Rectal smooth muscle tissue (tissue), 1 donor: ENCODE measurements around the gene GTF3A.
A peak's percentile ranks its signal among the peaks of the same experiment; 100 is the strongest.

ENCODE experiments used
- H3K27ac ChIP-seq: one replicate; pipeline ENCODE4 v1.7.0; 2013; ENCODE audit warnings: low read depth, low read length, inconsistent platforms
- H3K27me3 ChIP-seq: one replicate; pipeline ENCODE4 v1.7.0; 2013; ENCODE audit warnings: low read length; ENCODE audit not compliant: control insufficient read depth, insufficient read depth
- H3K36me3 ChIP-seq: one replicate; pipeline ENCODE4 v1.7.0; 2013; ENCODE audit warnings: low read length; ENCODE audit not compliant: control insufficient read depth, insufficient read depth
- H3K4me1 ChIP-seq: one replicate; pipeline ENCODE4 v1.7.0; 2013; ENCODE audit warnings: low read length; ENCODE audit not compliant: control insufficient read depth, insufficient read depth
- H3K4me3 ChIP-seq: one replicate; pipeline ENCODE4 v1.7.0; 2013; ENCODE audit warnings: low read length
- H3K9ac ChIP-seq: one replicate; pipeline ENCODE4 v1.7.0; 2013; ENCODE audit warnings: low read length

The GTF3A gene

DNA sequence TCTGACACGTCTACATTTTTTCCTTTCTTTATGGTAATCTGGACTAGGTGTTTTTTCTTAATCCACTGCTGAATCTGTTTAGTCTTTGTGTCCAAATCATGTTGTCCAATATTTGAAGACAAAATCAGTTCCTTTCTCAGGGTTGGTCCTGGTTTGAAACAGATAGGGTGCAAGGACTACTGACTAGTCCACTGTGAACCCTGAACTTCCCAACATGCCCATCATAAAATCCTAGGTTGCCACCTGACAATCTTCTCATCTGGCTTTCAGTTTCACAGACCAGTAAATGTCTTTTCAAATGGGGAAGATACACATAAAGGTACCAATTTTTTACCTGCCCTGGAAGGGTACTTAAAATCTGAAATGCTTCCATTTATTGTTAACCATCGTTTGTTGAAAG is 12.7 kb downstream of the GTF3A start:
- Histone ChIP-seq H3K27ac (no peak overlapping the region), H3K27me3 (no peaks in the 10 kb centered on the region), H3K36me3 (peaks cover 37% of the 10 kb centered on the region), H3K4me3 (no peak overlapping the region), H3K4me1 (no peaks in the 10 kb centered on the region), H3K9ac (no peak overlapping the region)

DNA sequence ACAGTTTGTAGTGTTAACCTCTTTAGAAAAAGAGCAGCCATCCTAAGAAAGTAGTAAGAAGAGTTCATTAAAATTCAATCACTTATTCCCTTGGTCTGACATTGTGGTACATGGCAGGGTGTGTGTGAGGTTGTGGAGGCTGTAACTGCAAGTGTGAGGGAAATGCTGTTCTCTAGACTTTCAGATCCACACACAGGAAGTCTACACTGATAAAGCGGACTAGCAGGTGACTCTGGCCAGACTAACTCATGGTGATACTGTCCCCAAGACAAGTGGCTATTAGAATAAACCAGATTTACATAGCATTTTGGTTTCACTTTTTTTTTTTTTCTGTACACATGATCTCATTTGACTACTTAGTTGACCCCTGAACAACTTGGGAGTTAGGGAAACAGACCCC is 16.0 kb downstream of the GTF3A start:
- H3K36me3 ChIP-seq, result peaks cover 16% of the 10 kb centered on the region
- no peaks in the 10 kb centered on the region for H3K27me3 ChIP-seq
- H3K4me3 ChIP-seq, result no peak overlapping the region
- no peaks in the 10 kb centered on the region for H3K4me1 ChIP-seq
- no peak overlapping the region for H3K9ac ChIP-seq
- no peak overlapping the region for H3K27ac ChIP-seq

DNA sequence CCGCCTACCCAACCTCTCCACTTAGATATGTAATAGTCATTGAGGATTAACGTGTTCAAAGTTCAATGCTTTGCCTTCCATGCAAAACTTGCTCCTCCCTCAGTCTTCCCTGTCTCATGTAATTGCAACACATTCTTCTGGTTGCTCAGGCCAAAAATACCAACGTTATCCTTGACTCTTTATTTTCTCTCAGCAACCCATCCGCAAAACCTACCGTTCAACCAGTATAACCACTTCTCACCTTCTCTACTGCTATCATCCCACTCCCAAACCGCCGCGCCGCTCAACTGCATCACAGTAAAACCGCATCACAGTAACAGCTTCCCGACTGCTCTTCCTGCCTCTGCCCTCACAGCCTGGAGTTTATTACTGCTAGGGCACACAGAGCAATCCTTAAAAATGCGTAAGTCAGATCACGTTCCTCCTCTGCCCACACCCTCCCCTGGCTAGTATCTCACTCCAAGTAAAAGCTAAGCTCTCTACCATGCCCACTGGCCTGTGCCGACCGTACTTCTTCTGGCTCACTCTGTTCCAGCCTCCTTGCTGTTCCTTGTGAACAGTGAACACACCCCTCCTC is 17.7 kb downstream of the GTF3A start:
- no peak overlapping the region for H3K9ac ChIP-seq
- no peaks in the 10 kb centered on the region for H3K4me1 ChIP-seq
- no peaks in the 10 kb centered on the region for H3K27me3 ChIP-seq
- H3K4me3 ChIP-seq, result no peak overlapping the region
- no peak overlapping the region for H3K27ac ChIP-seq
- peaks cover 8% of the 10 kb centered on the region for H3K36me3 ChIP-seq

GRCh38 chr13:27442797-27443196 is 18.4 kb downstream of the GTF3A start:
- Histone ChIP-seq H3K27me3 (no peaks in the 10 kb centered on the region), H3K4me1 (no peaks in the 10 kb centered on the region), H3K36me3 (peaks cover 8% of the 10 kb centered on the region), H3K27ac (no peak overlapping the region), H3K9ac (no peak overlapping the region), H3K4me3 (no peak overlapping the region)

- no peaks in the 10 kb centered on the region for H3K27me3 ChIP-seq
- no peak overlapping the region for H3K4me3 ChIP-seq
- no peak overlapping the region for H3K9ac ChIP-seq
- no peak overlapping the region for H3K27ac ChIP-seq
- H3K4me1 ChIP-seq, result peaks cover 5% of the 10 kb centered on the region
- peaks cover 3% of the 10 kb centered on the region for H3K36me3 ChIP-seq
Measured at GRCh38 chr13:27446986-27447583, 22.7 kb downstream of the GTF3A start.

- Histone ChIP-seq H3K27me3 (no peaks in the 10 kb centered on the region), H3K36me3 (no peaks in the 10 kb centered on the region), H3K4me1 (peaks cover 5% of the 10 kb centered on the region), H3K27ac (no peak overlapping the region), H3K9ac (no peak overlapping the region), H3K4me3 (no peak overlapping the region)
Measured at GRCh38 chr13:27448308-27448707, 23.9 kb downstream of the GTF3A start.

DNA sequence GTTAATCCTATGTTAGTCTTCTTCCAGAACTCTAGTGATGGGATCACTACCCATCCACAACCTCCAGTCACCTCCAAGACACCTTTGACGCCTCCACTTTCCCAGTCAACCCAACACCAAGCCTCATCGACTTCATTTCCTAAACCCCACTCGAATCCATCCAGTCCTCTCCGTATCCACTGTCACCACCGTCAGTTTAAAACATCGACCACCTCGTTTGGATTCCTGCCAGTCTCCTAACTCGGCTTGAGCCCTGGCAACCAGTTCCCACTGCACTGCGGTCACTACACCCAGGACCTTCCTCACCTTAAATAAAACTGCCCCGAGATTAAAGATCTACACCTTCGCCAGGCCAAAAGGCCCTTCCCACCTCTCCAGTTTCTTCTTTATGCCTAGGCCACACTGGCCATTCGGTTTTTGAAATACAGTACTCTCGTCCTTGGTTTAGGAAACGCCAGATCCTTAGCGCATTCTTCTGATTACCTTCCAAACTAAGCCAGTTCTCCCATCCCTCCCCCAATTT is 24.7 kb downstream of the GTF3A start:
- peak overlapping the region; percentile 77 for H3K9ac ChIP-seq
- no peaks in the 10 kb centered on the region for H3K36me3 ChIP-seq
- H3K4me3 ChIP-seq, result peak overlapping the region; percentile 97
- H3K4me1 ChIP-seq, result peaks cover 5% of the 10 kb centered on the region
- H3K27me3 ChIP-seq, result no peaks in the 10 kb centered on the region
- peak overlapping the region; percentile 98 for H3K27ac ChIP-seq

DNA sequence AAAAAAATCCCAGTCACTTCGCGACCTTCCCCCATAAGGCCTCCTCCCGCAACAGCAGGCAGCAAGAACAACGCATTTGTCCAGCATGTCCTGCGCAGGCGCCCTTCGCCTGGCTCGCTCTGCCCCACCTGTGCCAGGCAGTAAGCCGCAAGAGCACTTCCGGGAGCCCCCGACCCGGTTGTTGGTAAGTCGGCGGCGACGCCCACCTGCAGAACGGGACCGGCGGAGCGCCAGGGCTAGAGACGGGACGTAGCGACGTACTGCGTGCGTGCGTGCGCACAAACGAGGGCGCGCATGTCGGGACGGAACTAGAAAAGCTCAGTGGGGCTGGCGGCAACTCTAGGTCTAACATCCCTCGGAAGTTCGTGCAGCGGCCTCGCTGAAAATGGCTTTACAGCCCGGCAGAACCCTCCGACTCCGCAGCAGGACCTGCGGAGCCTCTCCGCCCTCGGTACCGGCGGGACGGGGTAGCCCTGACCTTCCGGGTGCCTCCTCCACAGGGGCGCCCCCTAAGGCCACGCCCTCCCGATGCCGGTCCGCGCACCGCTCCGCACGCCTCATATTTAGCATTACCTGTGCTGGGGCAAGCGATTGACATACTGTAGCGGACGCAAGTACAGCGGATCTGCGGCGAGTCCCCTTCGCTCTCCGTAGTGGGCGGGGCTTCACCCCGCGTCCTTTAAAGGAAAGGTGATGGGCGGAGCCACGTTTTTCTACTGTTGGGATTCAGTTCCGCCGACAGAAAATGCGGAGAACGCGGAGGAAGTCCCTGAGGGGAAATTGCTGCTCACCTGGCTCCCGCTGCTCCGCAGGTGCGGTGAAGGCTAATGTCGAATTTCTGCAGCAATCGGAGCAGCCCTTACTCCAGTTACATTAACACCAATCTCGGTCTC is 25.8 kb downstream of the GTF3A start, which contains the start of gene MTIF3:
MTIF3 (minus strand) TSS at position 629 of the 893 bp plus-strand sequence. CDS start 10,116 bp downstream, outside the sequence.
- Histone ChIP-seq H3K27me3 (no peaks in the 10 kb centered on the region), H3K9ac (peak within 1 kb of the TSS; percentile 77), H3K4me3 (peak within 1 kb of the TSS; percentile 97), H3K36me3 (no peaks in the 10 kb centered on the region), H3K4me1 (peaks cover 5% of the 10 kb centered on the region), H3K27ac (peak within 1 kb of the TSS; percentile 98)

DNA sequence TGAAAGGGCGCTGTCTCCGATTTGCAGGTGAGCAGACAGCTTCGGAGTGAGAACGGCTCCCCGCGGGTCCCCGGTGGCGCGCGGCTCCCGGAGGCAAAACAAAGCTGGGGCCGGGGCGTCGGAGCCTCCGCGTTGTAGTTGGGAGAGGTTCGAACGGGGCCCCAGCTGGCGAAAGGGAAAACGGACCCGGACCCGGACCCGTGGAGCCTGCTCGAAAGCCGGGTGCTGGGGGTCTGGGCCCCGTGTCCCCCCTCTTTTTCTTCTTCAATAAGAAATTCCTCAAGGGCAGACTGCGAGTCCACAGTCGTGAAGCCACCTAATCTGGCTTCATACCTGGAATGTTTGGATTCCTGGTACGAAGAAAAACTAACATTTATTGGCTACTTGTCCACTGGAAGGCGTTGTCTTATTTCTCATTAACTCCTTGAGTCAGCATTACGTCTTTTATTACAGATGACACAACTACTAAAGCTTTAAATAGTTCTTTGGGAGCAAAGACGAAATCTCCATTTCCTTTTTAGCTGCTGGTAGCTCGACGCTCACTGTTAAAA is 26.6 kb downstream of the GTF3A start:
- H3K36me3 ChIP-seq, result no peaks in the 10 kb centered on the region
- H3K27me3 ChIP-seq, result no peaks in the 10 kb centered on the region
- H3K4me1 ChIP-seq, result peaks cover 5% of the 10 kb centered on the region
- peak overlapping the region; percentile 98 for H3K27ac ChIP-seq
- peak overlapping the region; percentile 47 for H3K9ac ChIP-seq
- peak overlapping the region; percentile 97 for H3K4me3 ChIP-seq

GRCh38 chr13:27455331-27455855 is 31.0 kb downstream of the GTF3A start:
- H3K9ac ChIP-seq, result no peak overlapping the region
- no peaks in the 10 kb centered on the region for H3K36me3 ChIP-seq
- no peak overlapping the region for H3K27ac ChIP-seq
- no peaks in the 10 kb centered on the region for H3K27me3 ChIP-seq
- H3K4me3 ChIP-seq, result peak overlapping the region; percentile 54
- H3K4me1 ChIP-seq, result no peaks in the 10 kb centered on the region

- H3K9ac ChIP-seq, result no peak overlapping the region
- peaks cover 2% of the 10 kb centered on the region for H3K4me1 ChIP-seq
- H3K4me3 ChIP-seq, result no peak overlapping the region
- H3K36me3 ChIP-seq, result no peaks in the 10 kb centered on the region
- H3K27ac ChIP-seq, result peak overlapping the region; percentile 23
- no peaks in the 10 kb centered on the region for H3K27me3 ChIP-seq
Measured at GRCh38 chr13:27461940-27462584, 37.6 kb downstream of the GTF3A start.
